Smooth muscle cell (in vitro differentiated cells): Measurements from ENCODE around the gene FANCE. TPM values are rescaled to one million over a fixed set of nuclear protein-coding genes. Genes with fewer than 3 reads are reported as not detected.
"Not testable (repeated sequence)": the region's sequence is repeated elsewhere in the genome, so short reads cannot be mapped to it uniquely, and the experiment has no call there.

Experiments
- DNase-seq: peaks from one replicate; lab custom pipeline; 2025; ENCODE audit not compliant: unreplicated experiment; lab: John Stamatoyannopoulos, UW
- H2AFZ ChIP-seq: fragments of 200-600 bp; sonication (generic); 2 replicates; pipeline ENCODE4 v1.6.0; 2016; ENCODE audit warnings: antibody characterized with exemption, low read depth, mild to moderate bottlenecking
- H3F3A ChIP-seq: fragments of 200-600 bp; sonication (generic); 2 replicates; pipeline ENCODE4 v1.6.0; 2017; ENCODE audit warnings: antibody characterized with exemption, low read depth
- H3K27ac ChIP-seq: fragments of 200-600 bp; sonication (generic); 2 replicates; pipeline ENCODE4 v1.5.1; 2016; ENCODE audit warnings: low read depth, mild to moderate bottlenecking
- H3K27me3 ChIP-seq: fragments of 200-600 bp; sonication (generic); 2 replicates; pipeline ENCODE4 v1.6.1; 2016; ENCODE audit warnings: low read depth, mild to moderate bottlenecking
- H3K36me3 ChIP-seq: fragments of 200-600 bp; sonication (generic); 2 replicates; pipeline ENCODE4 v1.5.1; 2016; ENCODE audit warnings: low read depth
- H3K4me1 ChIP-seq: fragments of 200-600 bp; sonication (generic); 2 replicates; pipeline ENCODE4 v1.5.1; 2016; ENCODE audit warnings: low read depth
- H3K4me2 ChIP-seq: fragments of 200-600 bp; sonication (generic); 2 replicates; pipeline ENCODE4 v1.6.0; 2016; ENCODE audit warnings: mild to moderate bottlenecking
- H3K4me3 ChIP-seq: fragments of 200-600 bp; sonication (generic); 2 replicates; pipeline ENCODE4 v1.5.1; 2016; ENCODE audit warnings: mild to moderate bottlenecking
- H3K79me2 ChIP-seq: fragments of 200-600 bp; sonication (generic); 2 replicates; pipeline ENCODE4 v1.6.0; 2016; ENCODE audit warnings: low read depth, mild to moderate bottlenecking
- H3K9ac ChIP-seq: fragments of 200-600 bp; sonication (generic); 2 replicates; pipeline ENCODE4 v1.6.0; 2016; ENCODE audit warnings: low read depth
- H3K9me3 ChIP-seq: fragments of 200-600 bp; sonication (generic); replicated peaks from 2 replicates; pipeline ENCODE4 v1.5.1; 2016; ENCODE audit warnings: low read depth
- H4K20me1 ChIP-seq: fragments of 200-600 bp; sonication (generic); 2 replicates; pipeline ENCODE4 v1.6.0; 2016; ENCODE audit warnings: low read depth
- CTCF ChIP-seq: fragments of 200-600 bp; sonication (generic); IDR thresholded peaks from 2 replicates; pipeline ENCODE4 v1.5.1; 2017; ENCODE audit warnings: borderline replicate concordance, mild to moderate bottlenecking, antibody characterized with exemption; ENCODE audit not compliant: insufficient read depth, poor library complexity, severe bottlenecking
- WGBS: methylation state at CpG from one replicate; pipeline ENCODE4 v1.1.7; 2016; ENCODE audit warnings: low lambda C conversion rate; 5-methylcytosine and 5-hydroxymethylcytosine counted together
- polyA plus RNA-seq: library from polyadenylated mRNA; unstranded; fragments of >200 nt; fragmentation: Nextera tagmentation; extraction: Ambion mirVana; gene quantifications from 2 replicates; pipeline ENCODE4 v1.2.1, GENCODE V29; 2016
- total RNA-seq: library from RNA; depleted of rRNA; stranded (reverse); fragments of >200 nt; gene quantifications from 2 replicates; pipeline ENCODE4 v1.2.3, GENCODE V29; 2014

Gene FANCE
- total and polyA plus RNA-seq, 2 experiments from 2014 or later = 3.6 to 5.6 TPM

DNA sequence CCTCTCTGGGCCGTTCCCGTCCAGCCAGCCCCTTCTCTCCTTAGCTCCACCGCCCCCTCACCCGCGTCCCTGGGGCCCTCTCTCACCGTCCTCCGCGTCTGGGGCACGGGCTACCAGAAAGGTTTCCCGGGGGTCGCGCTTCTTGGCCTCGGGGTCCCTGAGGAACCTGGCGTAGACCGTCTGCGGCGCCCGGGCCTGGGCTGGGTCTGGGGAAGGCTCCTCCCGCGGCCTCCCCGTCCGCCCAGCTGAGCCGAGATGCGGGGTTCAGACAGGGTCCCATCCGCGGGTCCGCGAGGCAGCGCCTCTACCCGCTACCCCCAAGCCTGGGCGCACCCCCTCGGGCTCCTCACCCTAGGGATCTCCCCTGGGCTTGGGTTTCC, 59.4 kb downstream of the FANCE start:
- no peak for DNase-seq
- H3K79me2 ChIP-seq = no peaks in the 10 kb centered on the region
- H3K36me3 ChIP-seq = no peaks in the 10 kb centered on the region
- no peaks in the 10 kb centered on the region for H3K9me3 ChIP-seq
- no peak overlapping the region for H3K4me3 ChIP-seq
- no peak for TF ChIP-seq CTCF
- no peaks in the 10 kb centered on the region for H3K4me1 ChIP-seq
- WGBS = 70% methylated on average over 30 of the region's 32 CpGs
- H3K9ac ChIP-seq = no peak overlapping the region
- no peak overlapping the region for H2AFZ ChIP-seq
- no peak overlapping the region for H3K27ac ChIP-seq
- no peaks in the 10 kb centered on the region for H3F3A ChIP-seq
- H3K4me2 ChIP-seq = no peak overlapping the region
- H4K20me1 ChIP-seq = no peaks in the 10 kb centered on the region
- no peaks in the 10 kb centered on the region for H3K27me3 ChIP-seq

GRCh38 chr6:35512006-35512405, 59.9 kb downstream of the FANCE start:
- Histone ChIP-seq H4K20me1 (no peaks in the 10 kb centered on the region), H2AFZ (no peak overlapping the region), H3K27me3 (no peaks in the 10 kb centered on the region), H3K27ac (no peak overlapping the region), H3K36me3 (no peaks in the 10 kb centered on the region), H3K79me2 (no peaks in the 10 kb centered on the region), H3K9me3 (no peaks in the 10 kb centered on the region), H3K4me3 (no peak overlapping the region), H3K4me1 (no peaks in the 10 kb centered on the region), H3F3A (no peaks in the 10 kb centered on the region), H3K4me2 (no peak overlapping the region), H3K9ac (no peak overlapping the region)
- WGBS = 54% methylated on average over 5 of the region's 26 CpGs
- DNase-seq = no peak
- TF ChIP-seq CTCF = no peak

GRCh38 chr6:35512740-35513139, 60.6 kb downstream of the FANCE start, which contains the start of gene TULP1:
TULP1 (minus strand) TSS chr6:35512896; CDS start chr6:35512858, 38 bp downstream.
- Histone ChIP-seq H3K27ac (no peak within 1 kb of the TSS), H3K9ac (no peak within 1 kb of the TSS), H2AFZ (no peak within 1 kb of the TSS), H3K4me3 (no peak within 1 kb of the TSS), H4K20me1 (no peaks in the 10 kb centered on the region), H3K4me2 (no peak within 1 kb of the TSS), H3K79me2 (no peaks in the 10 kb centered on the region), H3K36me3 (no peaks in the 10 kb centered on the region), H3K4me1 (no peaks in the 10 kb centered on the region), H3K9me3 (no peaks in the 10 kb centered on the region), H3K27me3 (no peaks in the 10 kb centered on the region), H3F3A (no peaks in the 10 kb centered on the region)
- TF ChIP-seq CTCF = no peak
- DNase-seq = no peak
- WGBS = 76% methylated on average over 9 of the region's 10 CpGs

- DNase-seq = no peak
- H3K4me2 ChIP-seq = no peak overlapping the region
- no peaks in the 10 kb centered on the region for H3K4me1 ChIP-seq
- H2AFZ ChIP-seq = no peak overlapping the region
- no peaks in the 10 kb centered on the region for H3K9me3 ChIP-seq
- no peak for TF ChIP-seq CTCF
- H3K27me3 ChIP-seq = no peaks in the 10 kb centered on the region
- no peaks in the 10 kb centered on the region for H3K36me3 ChIP-seq
- no peak overlapping the region for H3K27ac ChIP-seq
- no peak overlapping the region for H3K9ac ChIP-seq
- WGBS = 83% methylated on average over 4 of the region's 4 CpGs
- no peaks in the 10 kb centered on the region for H4K20me1 ChIP-seq
- no peak overlapping the region for H3K4me3 ChIP-seq
- H3K79me2 ChIP-seq = no peaks in the 10 kb centered on the region
- no peaks in the 10 kb centered on the region for H3F3A ChIP-seq
Observed at GRCh38 chr6:35514587-35514986, 62.4 kb downstream of the FANCE start.

DNA sequence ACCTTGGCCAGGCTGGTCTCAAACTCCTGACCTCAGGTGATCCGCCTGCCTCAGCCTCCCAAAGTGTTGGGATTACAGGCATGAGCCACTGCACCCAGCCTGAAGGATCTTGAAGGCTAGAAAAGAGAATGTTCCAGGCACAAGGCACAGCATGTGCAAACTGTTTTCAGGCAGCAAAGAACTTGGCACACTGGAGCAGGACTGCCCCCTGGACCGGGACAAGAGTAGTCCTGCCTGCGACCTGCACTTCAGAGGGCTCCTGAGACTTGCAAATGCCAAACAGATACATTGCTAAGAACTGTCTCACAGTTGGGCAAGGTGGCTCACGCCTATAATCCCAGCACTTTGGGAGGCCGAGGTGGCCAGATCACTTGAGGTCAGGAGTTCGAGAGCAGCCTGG, 63.8 kb downstream of the FANCE start:
- not testable (repeated sequence) for H4K20me1 ChIP-seq, H3K4me2 ChIP-seq, H3K4me1 ChIP-seq, H3K9me3 ChIP-seq, H3K36me3 ChIP-seq, H3K27me3 ChIP-seq, H3F3A ChIP-seq, H3K9ac ChIP-seq, H2AFZ ChIP-seq, H3K27ac ChIP-seq, DNase-seq, H3K4me3 ChIP-seq, H3K79me2 ChIP-seq
- 88% methylated on average over 6 of the region's 6 CpGs for WGBS
